Suppressor macrophage treated with lipopolysaccharide for 4 hours (primary cell): ENCODE measurements around the gene PROSER3.

Experiments used
- DNase-seq: peaks from one replicate; pipeline ENCODE4 v3.0.0-alpha.2; 2020

Gene PROSER3

GRCh38 chr19:35739275-35740107, 18.5 kb upstream of the PROSER3 start:
- DNase-seq: no peak

GRCh38 chr19:35740108-35740422, 17.9 kb upstream of the PROSER3 start:
- no peak for DNase-seq

- DNase-seq: peak; percentile 99
Observed at GRCh38 chr19:35740423-35741202, 17.4 kb upstream of the PROSER3 start.

DNA sequence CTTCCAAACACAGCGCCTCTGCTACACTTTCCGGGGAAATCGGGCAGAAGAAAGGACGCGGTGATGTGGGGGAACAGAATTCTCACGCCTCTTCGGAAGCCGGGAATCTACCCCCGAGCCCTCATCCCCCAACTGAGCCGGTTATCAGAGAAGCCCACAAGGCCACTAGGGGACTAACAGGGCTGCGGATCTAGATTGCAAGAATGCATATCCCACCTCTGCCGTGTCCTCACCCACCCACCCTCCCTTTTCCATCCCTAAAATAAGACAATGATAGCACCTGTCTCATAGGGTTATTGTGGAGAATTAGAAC, 16.8 kb upstream of the PROSER3 start:
- DNase-seq: no peak

DNA sequence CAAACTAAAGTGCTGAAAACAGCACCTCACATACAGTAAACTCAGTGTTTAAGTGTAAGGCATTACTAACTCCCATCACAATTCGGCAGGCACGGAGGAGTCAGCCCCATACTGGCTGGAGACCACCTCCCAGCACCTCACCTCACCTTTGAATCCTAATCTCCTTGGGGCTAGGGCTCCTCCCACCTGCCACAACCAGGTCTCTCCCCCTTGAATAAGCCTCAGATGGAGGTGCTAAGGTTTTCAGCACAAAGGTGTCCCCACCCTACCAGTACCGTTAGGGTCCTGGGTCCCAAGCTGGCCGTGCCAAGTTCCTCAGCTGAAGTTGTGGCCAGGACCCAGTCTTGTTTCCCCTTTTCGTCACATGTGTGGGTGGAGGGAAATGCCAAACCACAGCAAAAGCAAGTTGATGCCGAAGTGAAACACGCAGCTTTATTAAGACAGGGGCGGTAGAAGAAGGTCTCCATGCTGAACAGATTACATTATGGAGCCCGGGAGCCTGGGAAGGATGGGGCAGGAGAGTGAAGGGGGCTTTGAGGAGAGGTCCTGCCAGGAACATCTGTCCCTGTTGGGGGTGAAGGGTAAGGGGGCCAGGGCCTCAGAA, 15.8 kb upstream of the PROSER3 start, which contains the start of gene IGFLR1:
Gene IGFLR1 (minus strand): TSS at position 332 of the 604 bp plus-strand sequence. CDS start 1,272 bp downstream, outside the sequence.
- peak; percentile 92 for DNase-seq

- no peak for DNase-seq
Observed at GRCh38 chr19:35743640-35744429, 14.1 kb upstream of the PROSER3 start.

DNA sequence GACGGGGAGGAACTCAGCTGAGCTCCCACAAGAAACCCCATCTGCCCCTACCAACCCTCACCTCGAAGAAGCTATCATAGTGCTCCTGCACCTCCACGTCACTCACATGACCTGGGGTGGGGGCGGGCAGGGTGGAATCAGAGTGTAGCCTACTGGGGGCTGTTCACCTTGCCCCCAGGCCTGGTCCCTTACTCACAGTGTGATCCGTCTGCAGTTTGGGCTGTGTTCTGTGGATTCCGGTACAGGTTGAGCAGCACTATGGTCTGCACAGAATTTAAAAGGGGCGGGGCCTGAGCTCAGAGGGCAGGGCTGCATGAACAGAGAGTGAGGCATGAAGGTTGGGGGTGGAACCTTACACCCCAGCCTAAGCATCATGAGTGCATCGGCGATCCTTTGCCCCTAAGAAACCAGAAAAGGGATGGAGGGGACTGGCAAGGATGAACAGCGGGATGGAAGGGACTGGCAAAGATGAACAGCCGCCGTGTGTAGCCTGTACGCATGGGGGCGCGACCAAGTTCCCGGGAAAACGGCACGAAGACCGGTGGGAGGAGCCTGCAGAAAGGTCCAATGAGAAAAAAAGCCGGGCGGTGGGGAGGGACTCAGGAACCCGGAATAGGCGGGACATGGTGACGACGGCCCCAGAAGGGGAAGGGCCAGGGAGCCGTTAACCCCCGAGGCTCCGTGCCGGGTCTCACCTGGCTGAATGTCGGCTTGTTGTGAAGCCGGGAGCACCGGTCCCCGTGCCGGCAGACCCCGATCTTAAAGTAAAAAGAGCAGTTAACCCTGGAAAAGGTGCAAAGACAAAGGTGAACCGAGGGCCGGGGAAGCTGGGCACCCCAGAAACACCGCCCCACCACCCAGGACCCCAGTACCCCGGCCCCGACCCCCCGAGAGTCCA, 13.3 kb upstream of the PROSER3 start:
- peak; percentile 97 for DNase-seq

- DNase-seq: peak; percentile 100
Observed at GRCh38 chr19:35745328-35746086, 12.5 kb upstream of the PROSER3 start, which contains the start of the genes PSENEN and U2AF1L4. PSENEN (plus strand) TSS chr19:35745651; CDS start chr19:35745931, 280 bp downstream. U2AF1L4 (minus strand) TSS chr19:35745418; CDS start chr19:35745391, 27 bp downstream.

DNA sequence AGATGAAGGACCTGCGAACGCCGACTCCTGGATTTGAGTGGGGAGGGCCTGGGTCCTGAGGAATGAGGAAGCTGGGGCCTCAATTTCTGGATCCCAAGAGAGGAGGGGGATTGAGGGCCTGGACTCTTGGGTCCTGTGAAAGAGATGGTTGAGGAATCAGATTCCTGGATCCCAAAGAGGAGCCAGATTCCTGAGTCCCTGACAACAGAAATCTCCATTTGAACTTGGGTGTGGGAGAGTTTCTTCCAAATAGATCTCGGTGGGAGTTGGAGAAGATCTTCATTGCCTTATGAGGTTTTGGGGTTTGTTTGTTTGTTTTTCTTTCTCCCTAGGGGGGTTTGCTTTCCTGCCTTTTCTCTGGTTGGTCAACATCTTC, 11.9 kb upstream of the PROSER3 start:
- no peak for DNase-seq

GRCh38 chr19:35746531-35746930, 11.4 kb upstream of the PROSER3 start:
- DNase-seq: no peak

- peak; percentile 99 for DNase-seq
Observed at GRCh38 chr19:35748106-35749020, 9.6 kb upstream of the PROSER3 start, which contains the start of gene LIN37. LIN37 (plus strand) TSS chr19:35748576; CDS start chr19:35748725, 149 bp downstream.

- DNase-seq: no peak
Observed at GRCh38 chr19:35750167-35750566, 7.8 kb upstream of the PROSER3 start.

GRCh38 chr19:35751839-35752745, 5.9 kb upstream of the PROSER3 start:
- DNase-seq: no peak

GRCh38 chr19:35752746-35753350, 5.1 kb upstream of the PROSER3 start:
- no peak for DNase-seq

DNA sequence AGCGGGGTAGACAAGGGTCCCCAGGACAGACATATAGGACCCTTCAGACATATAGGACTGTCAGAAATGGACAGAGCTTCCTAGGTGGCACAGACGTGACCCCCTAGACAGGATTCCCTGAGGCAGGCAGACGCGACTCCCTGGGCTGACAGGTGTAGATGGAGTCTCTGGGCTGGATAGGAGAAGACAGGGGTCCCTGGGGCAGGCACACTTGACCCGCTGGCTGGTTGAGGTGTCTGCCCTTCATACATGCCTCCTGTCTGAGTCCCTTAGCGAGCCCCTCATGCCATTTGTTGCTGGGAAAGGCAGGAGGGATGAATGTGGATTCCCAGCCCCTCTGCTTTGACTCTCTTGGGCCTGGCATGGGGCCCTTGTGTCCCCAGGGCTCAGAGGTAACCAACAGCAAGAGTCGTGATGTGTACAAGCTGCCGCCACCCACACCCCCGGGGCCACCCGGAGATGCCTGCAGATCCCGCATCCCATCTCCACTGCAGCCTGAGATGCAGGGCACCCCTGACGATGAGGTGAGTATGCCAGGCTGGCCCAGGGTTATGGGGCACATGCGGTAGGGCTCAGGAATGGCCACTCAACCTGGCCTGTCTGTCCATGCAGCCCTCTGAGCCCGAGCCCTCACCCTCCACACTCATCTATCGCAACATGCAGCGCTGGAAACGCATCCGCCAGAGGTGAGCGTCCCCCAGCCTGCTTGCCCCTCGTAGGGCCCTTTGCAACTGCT, 4.2 kb upstream of the PROSER3 start:
- no peak for DNase-seq

- DNase-seq: no peak
Observed at GRCh38 chr19:35754370-35755130, 3.4 kb upstream of the PROSER3 start.

GRCh38 chr19:35755131-35755549, 2.8 kb upstream of the PROSER3 start:
- no peak for DNase-seq
